Thoracic aorta (tissue), 2 donors: Measurements from ENCODE around the gene PEX3. TPM values are rescaled to one million over a fixed set of nuclear protein-coding genes. Genes with fewer than 3 reads are reported as not detected.

Source experiments
- ATAC-seq: fragments of 150-250 bp; one replicate; pipeline ENCODE4 v1.8.0; 2017; ENCODE audit warnings: low read depth; ENCODE audit not compliant: insufficient number of reproducible peaks, low FRiP score
- DNase-seq: peaks from one replicate; pipeline ENCODE4 v3.0.0-alpha.2; 2020; ENCODE audit warnings: low spot score
- H3K27ac ChIP-seq, 2 donors: fragments of 200-600 bp; sonication (generic); 1 replicate in 1 of 2; 2 replicates in 1 of 2; pipeline ENCODE4 v1.5.1; 2016; ENCODE audit warnings: mild to moderate bottlenecking in 2 of 2, moderate library complexity in 2 of 2
- H3K27me3 ChIP-seq: fragments of 200-600 bp; sonication (generic); replicated peaks from 2 replicates; pipeline ENCODE4 v1.6.0; 2016; ENCODE audit warnings: mild to moderate bottlenecking; ENCODE audit not compliant: insufficient read depth
- H3K36me3 ChIP-seq: fragments of 200-600 bp; sonication (generic); one replicate; pipeline ENCODE4 v1.5.1; 2016
- H3K4me1 ChIP-seq, 2 donors: fragments of 200-600 bp; sonication (generic); 1 replicate in 1 of 2; 2 replicates in 1 of 2; pipeline versions ENCODE4 v1.5.1 to v1.6.0; 2016; ENCODE audit warnings: low read depth in 2 of 2, mild to moderate bottlenecking in 1 of 2; ENCODE audit not compliant: control insufficient read depth in 1 of 2
- H3K4me3 ChIP-seq: fragments of 200-600 bp; sonication (generic); 2 replicates; pipeline ENCODE4 v1.5.1; 2016; ENCODE audit warnings: mild to moderate bottlenecking
- H3K9me3 ChIP-seq: fragments of 200-600 bp; sonication (generic); 2 replicates; pipeline ENCODE4 v1.5.1; 2016
- CTCF ChIP-seq: fragments of 200-600 bp; sonication (generic); IDR thresholded peaks from one replicate; pipeline ENCODE4 v1.5.1; 2019; ENCODE audit warnings: antibody characterized with exemption
- total RNA-seq, 2 donors: library from RNA; depleted of rRNA; stranded (reverse); fragments of >200 nt; gene quantifications; one replicate each; pipeline versions ENCODE4 v1.1.0 to v1.2.3, GENCODE V29; 2016

PEX3 gene
- total RNA-seq, 2 donors from 2014 or later, result 11.4 to 16.2 TPM

GRCh38 chr6:143449082-143449713 is 1.4 kb upstream of the PEX3 start:
- ATAC-seq (no peak), DNase-seq (no peak)
- TF ChIP-seq CTCF, result no peak
- Histone ChIP-seq H3K4me3 (peak overlapping the region; percentile 99), H3K9me3 (no peaks in the 10 kb centered on the region), H3K27me3 (no peaks in the 10 kb centered on the region), H3K4me1 (peaks cover 21 to 27% of the 10 kb centered on the region in 2 donors), H3K36me3 (no peaks in the 10 kb centered on the region), H3K27ac (no peak overlapping the region)

GRCh38 chr6:143449714-143450452 is 722 bp upstream of the PEX3 start:
- TF ChIP-seq CTCF, result no peak
- H3K27me3 ChIP-seq, result no peaks in the 10 kb centered on the region
- no peak for DNase-seq

GRCh38 chr6:143451531-143451930 is 926 bp downstream of the PEX3 start:
- Histone ChIP-seq H3K27ac (peak overlapping the region; percentile 53 to 78), H3K4me1 (peaks cover 21 to 27% of the 10 kb centered on the region in 2 donors), H3K9me3 (no peaks in the 10 kb centered on the region), H3K36me3 (no peaks in the 10 kb centered on the region), H3K4me3 (peak overlapping the region; percentile 99), H3K27me3 (no peaks in the 10 kb centered on the region)
- DNase-seq (no peak), ATAC-seq (no peak)
- no peak for TF ChIP-seq CTCF

More at GRCh38 chr6:143449714-143450452, 722 bp upstream of the PEX3 start:
- peak overlapping the region; percentile 53 to 78 for H3K27ac ChIP-seq
- H3K9me3 ChIP-seq, result no peaks in the 10 kb centered on the region
- no peaks in the 10 kb centered on the region for H3K36me3 ChIP-seq
- H3K4me3 ChIP-seq, result peak overlapping the region; percentile 99
- H3K4me1 ChIP-seq, result peaks cover 21 to 27% of the 10 kb centered on the region in 2 donors
- peak; percentile 9 for ATAC-seq

- Histone ChIP-seq H3K9me3 (no peaks in the 10 kb centered on the region), H3K27ac (no peak overlapping the region), H3K36me3 (peaks cover 9% of the 10 kb centered on the region), H3K27me3 (no peaks in the 10 kb centered on the region), H3K4me1 (no peaks in the 10 kb centered on the region), H3K4me3 (no peak overlapping the region)
- ATAC-seq (no peak), DNase-seq (no peak)
- no peak for TF ChIP-seq CTCF
Observed at GRCh38 chr6:143457563-143458359, 7.2 kb downstream of the PEX3 start.

GRCh38 chr6:143465546-143465945 is 14.9 kb downstream of the PEX3 start:
- H3K4me3 ChIP-seq, result no peak overlapping the region
- no peaks in the 10 kb centered on the region for H3K27me3 ChIP-seq
- no peak overlapping the region for H3K27ac ChIP-seq
- H3K4me1 ChIP-seq, result no peaks in the 10 kb centered on the region
- peaks cover 12% of the 10 kb centered on the region for H3K36me3 ChIP-seq
- ATAC-seq (no peak), DNase-seq (no peak)
- TF ChIP-seq CTCF, result no peak
- H3K9me3 ChIP-seq, result no peaks in the 10 kb centered on the region
